Natural killer cell (primary cell): Measurements from ENCODE around the gene SPATA31D4. TPM values are rescaled to one million over a fixed set of nuclear protein-coding genes. Genes with fewer than 3 reads are reported as not detected.
"Not testable (repeated sequence)": the region's sequence is repeated elsewhere in the genome, so short reads cannot be mapped to it uniquely, and the experiment has no call there.

Experiments used
- ATAC-seq, 3 donors: fragments of 150-1000 bp in 2 of 3; fragments of 200-7000 bp in 1 of 3; cut with Tn5 transposase; 1 replicate in 1 of 3; 2 replicates in 2 of 3; pipeline ENCODE4 v1.10.0; 2021; ENCODE audit warnings: mild to moderate bottlenecking in 2 of 3, moderate library complexity in 2 of 3
- DNase-seq, 2 donors: peaks; one replicate each; pipeline versions ENCODE4 v3.0.0 to v3.0.0-alpha.2; 2013 to 2021; ENCODE audit warnings: mixed read lengths in 1 of 2
- H3K27ac ChIP-seq: one replicate; pipeline ENCODE4 v1.5.1; 2013; ENCODE audit warnings: mild to moderate bottlenecking, low read length
- H3K27me3 ChIP-seq: one replicate; pipeline ENCODE4 v1.6.1; 2013; ENCODE audit warnings: low read length; ENCODE audit not compliant: control insufficient read depth, insufficient read depth
- H3K36me3 ChIP-seq: one replicate; pipeline ENCODE4 v1.6.1; 2013; ENCODE audit warnings: low read length; ENCODE audit not compliant: control insufficient read depth, insufficient read depth
- H3K4me1 ChIP-seq: one replicate; pipeline ENCODE4 v1.6.1; 2013; ENCODE audit warnings: low read length; ENCODE audit not compliant: control insufficient read depth, insufficient read depth
- H3K4me3 ChIP-seq: one replicate; pipeline ENCODE4 v1.5.1; 2013; ENCODE audit warnings: low read length
- H3K9me3 ChIP-seq: one replicate; pipeline ENCODE4 v1.6.1; 2013; ENCODE audit warnings: low read length; ENCODE audit not compliant: control insufficient read depth, insufficient read depth
- H3K27ac Mint-ChIP-seq, 2 donors: one replicate each; pipeline ENCODE4 v1.8.0; 2022; ENCODE audit warnings: mild to moderate bottlenecking in 2 of 2, mixed read lengths in 2 of 2, moderate library complexity in 1 of 2
- H3K27me3 Mint-ChIP-seq, 2 donors: one replicate each; pipeline ENCODE4 v1.8.0; 2022; ENCODE audit warnings: low read depth in 2 of 2, mixed read lengths in 2 of 2
- H3K36me3 Mint-ChIP-seq: one replicate; pipeline ENCODE4 v1.8.0; 2022; ENCODE audit warnings: mixed read lengths
- H3K4me1 Mint-ChIP-seq, 2 donors: one replicate each; pipeline ENCODE4 v1.8.0; 2022; ENCODE audit warnings: mixed read lengths in 2 of 2
- H3K4me3 Mint-ChIP-seq: one replicate; pipeline ENCODE4 v1.8.0; 2022; ENCODE audit warnings: mild to moderate bottlenecking, moderate library complexity, mixed read lengths
- H3K9me3 Mint-ChIP-seq, 2 donors: one replicate each; pipeline ENCODE4 v1.8.0; 2022; ENCODE audit warnings: mixed read lengths in 2 of 2
- CTCF ChIP-seq: fragments of 200-600 bp; IDR thresholded peaks from one replicate; pipeline ENCODE4 v1.8.0; 2022; ENCODE audit warnings: antibody characterized with exemption
- WGBS: methylation state at CpG from one replicate; pipeline ENCODE4 v1.1.7; 2013; ENCODE audit warnings: missing lambda C conversion rate; ENCODE audit not compliant: insufficient coverage; 5-methylcytosine and 5-hydroxymethylcytosine counted together
- intact Hi-C: fragments of 100-400 bp; cut with micrococcal nuclease; formaldehyde crosslinking; loops from one replicate; pipeline ENCODE4 v1.14.2; 2022
- total RNA-seq, 4 donors: library from RNA; stranded (reverse); fragments of 120-200 nt in 1 of 4; gene quantifications; one replicate each; pipeline versions ENCODE4 v1.2.3 to v1.2.4, GENCODE V29; 2013 to 2022

SPATA31D4 gene
- total RNA-seq, 3 donors from 2014 or later (not counting 1 experiment from before 2014, with no cell fraction given), result not detected

DNA sequence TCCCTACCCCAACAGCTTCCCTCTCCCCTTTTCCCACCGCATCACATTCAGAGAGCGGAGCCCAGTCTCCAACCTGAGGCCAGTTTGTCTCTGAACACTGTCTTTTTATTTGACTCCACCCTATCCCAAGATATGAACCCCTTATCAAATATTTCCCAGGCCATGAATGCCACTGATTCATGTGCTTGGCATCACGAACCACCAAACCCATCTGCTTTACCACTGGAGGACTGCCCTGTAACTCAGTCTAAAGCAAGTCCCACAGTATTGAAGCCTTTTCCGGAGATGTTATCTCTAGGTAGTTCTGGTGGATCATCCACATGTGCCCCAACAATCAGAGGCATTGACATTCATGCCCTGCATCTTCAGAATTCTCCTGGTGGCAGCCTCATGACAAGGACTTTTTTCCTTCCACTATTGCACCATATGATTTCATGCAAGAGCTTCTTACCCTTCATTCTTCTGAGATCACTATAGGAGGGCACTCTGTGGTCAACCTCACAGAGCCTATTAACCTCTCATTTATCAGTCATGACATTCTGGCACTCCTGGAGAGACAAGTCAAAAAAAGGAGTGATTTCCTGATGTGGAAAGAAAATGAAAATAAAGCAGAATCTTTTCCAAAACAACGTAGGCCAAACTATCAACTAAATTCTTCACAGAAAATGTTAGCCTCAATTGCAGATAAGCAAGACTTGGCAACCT, 12.3 kb upstream of the SPATA31D4 start:
- H3K27me3 Mint-ChIP-seq, result peaks cover 0 to 7% of the 10 kb centered on the region in 2 donors
- Histone ChIP-seq H3K9me3 (no peaks in the 10 kb centered on the region), H3K27me3 (no peaks in the 10 kb centered on the region), H3K4me1 (no peaks in the 10 kb centered on the region), H3K4me3 (no peak overlapping the region), H3K27ac (no peak overlapping the region), H3K36me3 (no peaks in the 10 kb centered on the region)
- 81% methylated on average over 5 of the region's 5 CpGs for WGBS
- H3K36me3 Mint-ChIP-seq, result no peaks in the 10 kb centered on the region
- no peaks in the 10 kb centered on the region for H3K4me1 Mint-ChIP-seq
- H3K4me3 Mint-ChIP-seq, result no peak overlapping the region
- H3K27ac Mint-ChIP-seq, result no peak overlapping the region
- DNase-seq, result no peak
- TF ChIP-seq CTCF, result no peak
- ATAC-seq, result no peak
- H3K9me3 Mint-ChIP-seq, result no peaks in the 10 kb centered on the region
- intact Hi-C loops, result no loop called here

DNA sequence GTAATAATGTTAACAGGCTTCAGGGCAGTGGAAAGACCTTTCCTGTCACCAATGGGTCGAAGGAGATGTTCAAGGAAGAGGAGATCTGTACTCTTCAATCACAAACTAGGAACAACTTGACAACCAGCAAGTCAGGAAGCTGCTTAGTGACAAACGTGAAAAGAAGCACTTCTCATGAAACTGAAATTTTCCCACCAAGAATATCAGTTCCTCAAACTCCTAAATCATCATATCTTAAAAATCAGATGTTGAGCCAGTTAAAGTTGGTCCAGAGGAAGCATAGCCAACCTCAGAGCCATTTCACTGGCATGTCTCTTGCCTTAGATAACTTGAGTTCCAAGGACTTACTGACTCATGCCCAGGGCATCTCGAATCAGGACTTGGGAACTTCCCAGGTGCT, 9.7 kb upstream of the SPATA31D4 start:
- WGBS, result no CpG with 5 or more reads among the region's 3 CpGs
- H3K4me3 ChIP-seq, intact Hi-C loops, H3K9me3 Mint-ChIP-seq, H3K27me3 ChIP-seq, H3K36me3 Mint-ChIP-seq, ATAC-seq, H3K27ac Mint-ChIP-seq, DNase-seq, H3K9me3 ChIP-seq, H3K36me3 ChIP-seq, H3K4me1 ChIP-seq, H3K4me3 Mint-ChIP-seq, H3K27ac ChIP-seq, H3K4me1 Mint-ChIP-seq, H3K27me3 Mint-ChIP-seq: not testable (repeated sequence)

DNA sequence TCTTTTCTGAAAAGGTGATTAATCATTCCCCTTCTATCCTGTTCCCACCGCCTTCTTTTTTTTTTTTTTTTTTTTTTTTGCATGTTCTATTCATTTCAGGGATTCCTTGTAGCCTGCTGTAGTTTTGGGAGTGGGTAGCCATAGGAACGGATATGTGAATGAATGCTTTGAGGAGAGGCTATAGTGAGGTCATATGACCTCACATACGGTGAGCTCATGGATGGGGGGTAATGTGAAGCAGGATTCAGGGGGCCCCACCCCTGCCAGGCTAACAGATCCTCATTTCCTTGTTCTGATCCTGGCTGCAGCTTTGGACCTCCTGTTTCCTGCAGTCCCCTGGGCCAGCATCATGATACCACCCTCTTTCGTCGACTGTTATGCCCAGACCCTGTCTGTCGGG, 1.9 kb downstream of the SPATA31D4 start:
- H3K9me3 ChIP-seq, H3K27ac Mint-ChIP-seq, H3K27me3 Mint-ChIP-seq, H3K27ac ChIP-seq, ATAC-seq, H3K4me1 ChIP-seq, DNase-seq, H3K9me3 Mint-ChIP-seq, H3K4me3 Mint-ChIP-seq, H3K36me3 ChIP-seq, H3K4me1 Mint-ChIP-seq, H3K4me3 ChIP-seq, H3K27me3 ChIP-seq, intact Hi-C loops, H3K36me3 Mint-ChIP-seq: not testable (repeated sequence)
- no CpG with 5 or more reads among the region's 6 CpGs for WGBS

- ATAC-seq, H3K27me3 Mint-ChIP-seq, H3K4me3 Mint-ChIP-seq, H3K9me3 Mint-ChIP-seq, H3K4me3 ChIP-seq, DNase-seq, intact Hi-C loops, H3K36me3 ChIP-seq, H3K27me3 ChIP-seq, H3K9me3 ChIP-seq, H3K4me1 ChIP-seq, H3K27ac Mint-ChIP-seq, H3K27ac ChIP-seq, H3K4me1 Mint-ChIP-seq, H3K36me3 Mint-ChIP-seq: not testable (repeated sequence)
- WGBS, result no CpG with 5 or more reads among the region's 3 CpGs
These were observed 5.3 kb downstream of the SPATA31D4 start for GRCh38 chr9:81933547-81933946.

DNA sequence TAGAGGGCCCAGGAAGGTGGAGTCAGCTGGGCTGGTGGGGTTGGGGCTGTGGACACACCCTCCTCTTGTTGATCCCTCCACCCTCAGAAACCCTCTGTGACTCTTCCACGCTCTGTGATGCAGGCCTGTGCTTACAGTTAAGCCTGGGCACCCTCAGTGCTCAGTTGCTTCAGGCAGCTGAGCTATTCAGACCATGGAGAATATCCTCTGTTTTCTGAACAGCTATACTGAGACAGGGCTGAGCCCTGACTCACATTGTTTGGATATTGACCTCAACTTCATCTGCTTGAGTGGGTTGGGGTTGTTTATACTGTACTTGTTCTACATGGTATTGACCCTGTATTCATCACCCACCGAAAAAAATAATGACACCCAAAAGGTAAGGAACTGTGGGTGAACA, 15.2 kb downstream of the SPATA31D4 start, which contains the start of gene SPATA31D3:
TSS of gene SPATA31D3 (plus strand) at position 108 of the 400 bp plus-strand sequence. CDS start at position 194, 86 bp downstream.
- H3K27me3 ChIP-seq, ATAC-seq, H3K27ac Mint-ChIP-seq, H3K4me1 Mint-ChIP-seq, H3K9me3 Mint-ChIP-seq, intact Hi-C loops, H3K36me3 Mint-ChIP-seq, H3K4me3 ChIP-seq, H3K4me3 Mint-ChIP-seq, H3K9me3 ChIP-seq, H3K27ac ChIP-seq, H3K36me3 ChIP-seq, H3K4me1 ChIP-seq, H3K27me3 Mint-ChIP-seq, DNase-seq: not testable (repeated sequence)
- no CpG with 5 or more reads among the region's 2 CpGs for WGBS

DNA sequence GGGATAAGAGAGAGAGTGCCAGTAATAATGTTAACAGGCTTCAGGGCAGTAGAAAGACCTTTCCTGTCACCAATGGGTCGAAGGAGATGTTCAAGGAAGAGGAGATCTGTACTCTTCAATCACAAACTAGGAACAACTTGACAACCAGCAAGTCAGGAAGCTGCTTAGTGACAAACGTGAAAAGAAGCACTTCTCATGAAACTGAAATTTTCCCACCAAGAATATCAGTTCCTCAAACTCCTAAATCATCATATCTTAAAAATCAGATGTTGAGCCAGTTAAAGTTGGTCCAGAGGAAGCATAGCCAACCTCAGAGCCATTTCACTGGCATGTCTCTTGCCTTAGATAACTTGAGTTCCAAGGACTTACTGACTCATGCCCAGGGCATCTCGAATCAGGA, 20.4 kb downstream of the SPATA31D4 start:
- not testable (repeated sequence) for H3K4me3 Mint-ChIP-seq

More for the DNA sequence above, 20.4 kb downstream of the SPATA31D4 start:
- DNase-seq, ATAC-seq, H3K27me3 Mint-ChIP-seq, H3K27me3 ChIP-seq, H3K9me3 Mint-ChIP-seq, H3K4me1 Mint-ChIP-seq, H3K9me3 ChIP-seq, H3K27ac Mint-ChIP-seq, H3K36me3 Mint-ChIP-seq, H3K27ac ChIP-seq, intact Hi-C loops, H3K36me3 ChIP-seq, H3K4me3 ChIP-seq, H3K4me1 ChIP-seq: not testable (repeated sequence)
- no CpG with 5 or more reads among the region's 3 CpGs for WGBS
